Glomerular endothelial cell (primary cell): ENCODE results near the gene SRRM5. TPM values are rescaled to one million over a fixed set of nuclear protein-coding genes. Genes with fewer than 3 reads are reported as not detected.

ENCODE experiments used
- DNase-seq: peaks from one replicate; pipeline ENCODE4 v3.0.0-alpha.2; 2011; ENCODE audit warnings: low read depth, low spot score; ENCODE audit errors: extremely low read depth
- total RNA-seq: library from RNA; depleted of rRNA; stranded (reverse); fragments of >200 nt; gene quantifications from 2 replicates; pipeline ENCODE4 v1.2.3, GENCODE V29; 2015

The SRRM5 gene
- total RNA-seq, 1 donor from 2014 or later: 0.29 TPM

- peak; percentile 55 for DNase-seq
These were observed 52.1 kb downstream of the SRRM5 start for GRCh38 chr19:43664018-43664417.

Other genes starting within 250 kb of the SRRM5 start
- not detected in 2 replicates for gene TEX101, start 197.2 kb upstream of the SRRM5 start, total RNA-seq
- not detected in 2 replicates for gene LYPD3, start 146.5 kb upstream of the SRRM5 start, total RNA-seq
- 8.2 and 9.6 TPM in 2 replicates for gene PHLDB3, start 107.3 kb upstream of the SRRM5 start, total RNA-seq
- 44.6 and 76.0 TPM in 2 replicates for gene ETHE1, start 84.9 kb upstream of the SRRM5 start, total RNA-seq
- not detected in 2 replicates for gene ZNF575, start 78.9 kb upstream of the SRRM5 start, total RNA-seq
- 28.5 and 34.3 TPM in 2 replicates for gene XRCC1, start 36.6 kb upstream of the SRRM5 start, total RNA-seq
- 2.5 TPM in 1 of 2 replicates, not detected in the other for gene PINLYP, start 36.3 kb upstream of the SRRM5 start, total RNA-seq
- gene IRGQ, start 16.0 kb upstream of the SRRM5 start, total RNA-seq: 38.3 and 58.3 TPM in 2 replicates
- 8.6 and 11.2 TPM in 2 replicates for gene ZNF576, start 15.5 kb upstream of the SRRM5 start, total RNA-seq
- 62.6 and 72.5 TPM in 2 replicates for gene ZNF428, start 7.5 kb downstream of the SRRM5 start, total RNA-seq
- gene CADM4, start 27.8 kb downstream of the SRRM5 start, total RNA-seq: 5.7 and 8.3 TPM in 2 replicates
- gene PLAUR, start 58.1 kb downstream of the SRRM5 start, total RNA-seq: 99.7 and 140 TPM in 2 replicates
- not detected in 2 replicates for gene IRGC, start 104.0 kb downstream of the SRRM5 start, total RNA-seq
- gene SMG9, start 142.9 kb downstream of the SRRM5 start, total RNA-seq: 21.3 and 24.5 TPM in 2 replicates
- gene KCNN4, start 168.9 kb downstream of the SRRM5 start, total RNA-seq: 0.10 and 0.23 TPM in 2 replicates
- gene LYPD5, start 190.4 kb downstream of the SRRM5 start, total RNA-seq: 0.93 and 2.7 TPM in 2 replicates
- gene ZNF283, start 215.2 kb downstream of the SRRM5 start, total RNA-seq: 3.5 and 6.3 TPM in 2 replicates